Measurements from ENCODE around the gene FRMD4B.

GRCh38 chr3:69143612-69144011 is 242.3 kb downstream of the FRMD4B start:
- TF ChIP-seq CTCF (IDR thresholded peaks at IDR 0.05) = no peak
- no peak for TF ChIP-seq EP300 (IDR thresholded peaks at IDR 0.05)

Data from esophagus muscularis mucosa (tissue), 3 donors.